ENCODE data around the gene TMEM191B. TPM values are rescaled to one million over a fixed set of nuclear protein-coding genes. Genes with fewer than 3 reads are reported as not detected.
A peak's percentile ranks its signal among the peaks of the same experiment; 100 is the strongest.
"Not testable (repeated sequence)": the region's sequence is repeated elsewhere in the genome, so short reads cannot be mapped to it uniquely, and the experiment has no call there.

TMEM191B gene
- total RNA-seq, 1 donor from 2014 or later = 2.1 TPM

DNA sequence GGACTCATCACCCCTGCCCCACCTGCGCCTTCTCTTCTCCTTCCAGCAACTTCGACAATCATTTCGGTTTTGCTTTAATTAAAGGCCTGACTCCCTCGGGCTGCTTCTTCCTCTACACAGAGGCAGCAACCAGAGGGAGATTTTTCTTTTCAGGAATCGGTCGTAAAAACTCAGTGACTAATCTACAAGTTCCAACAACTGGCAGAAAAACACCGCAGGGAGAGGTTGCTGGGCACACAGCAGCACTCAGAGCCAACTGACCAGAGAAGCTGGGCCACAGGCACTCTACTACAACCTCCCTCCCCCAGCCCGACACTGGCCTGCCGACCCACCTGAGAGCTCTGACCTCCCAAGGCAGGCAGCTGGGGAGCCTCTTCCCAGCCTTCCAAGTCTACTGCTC, 48.1 kb downstream of the TMEM191B start:
- ATAC-seq; H3K9me3 ChIP-seq; H3K27me3 ChIP-seq; intact Hi-C loops (cut with DNase I); H3K36me3 ChIP-seq; H3K4me1 ChIP-seq; H3K27ac ChIP-seq; DNase-seq; H3K4me3 ChIP-seq: not testable (repeated sequence)

GRCh38 chr22:18577090-18577818, 49.7 kb downstream of the TMEM191B start:
- peak; percentile 8 for ATAC-seq
- H3K4me3 ChIP-seq; DNase-seq; H3K4me1 ChIP-seq; intact Hi-C loops (cut with DNase I); H3K27me3 ChIP-seq; H3K9me3 ChIP-seq; H3K36me3 ChIP-seq; H3K27ac ChIP-seq: not testable (repeated sequence)

DNA sequence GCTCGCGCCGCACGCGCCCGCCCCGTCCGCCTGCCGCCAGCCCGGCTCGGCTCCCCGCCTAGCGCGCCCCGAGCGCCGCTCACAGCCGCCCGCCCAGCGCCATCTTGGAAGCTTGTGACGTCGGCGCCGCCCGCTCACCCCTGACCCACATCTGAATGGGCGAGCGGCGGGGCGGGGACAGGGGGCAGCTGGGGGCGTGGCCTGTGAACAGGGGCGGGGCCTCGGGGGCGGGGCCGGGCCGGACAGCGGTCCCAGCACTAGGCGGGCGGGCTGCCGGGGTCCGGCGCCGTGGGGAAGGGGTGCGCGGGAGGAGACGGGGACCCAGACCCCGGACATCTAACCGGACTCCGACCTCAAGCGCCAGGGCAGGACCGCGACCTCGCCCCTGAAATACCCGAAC, 50.2 kb downstream of the TMEM191B start:
- DNase-seq (peak; percentile 72), ATAC-seq (peak; percentile 95)
- H3K36me3 ChIP-seq; H3K27ac ChIP-seq; H3K4me1 ChIP-seq; H3K27me3 ChIP-seq; intact Hi-C loops (cut with DNase I); H3K9me3 ChIP-seq: not testable (repeated sequence)
- H3K4me3 ChIP-seq = peak overlapping the region; percentile 25

Other genes starting within 250 kb of the TMEM191B start
- 13.1 TPM for gene GGTLC3, start 9.6 kb upstream of the TMEM191B start, total RNA-seq
- gene RIMBP3, start 84.1 kb downstream of the TMEM191B start, total RNA-seq = 0.87 TPM

All from upper lobe of right lung (tissue), 1 donor.